Activated CD4-positive, alpha-beta memory T cell treated with anti-CD3 and anti-CD28 coated beads, Interleukin-2, amount 10 ng/mL, durations not matched to agents 7 days and 5 days (primary cell): Measurements from ENCODE around the gene ACAP1. TPM values are rescaled to one million over a fixed set of nuclear protein-coding genes. Genes with fewer than 3 reads are reported as not detected.

ENCODE experiments used
- CTCF ChIA-PET: fragments of 350-600 bp; sonication (Branson Sonifier 250); formaldehyde crosslinking; loops from one replicate; lab custom pipeline; 2021; ENCODE audit warnings: antibody characterized with exemption, inconsistent platforms; lab: Charles Lee
- POLR2A ChIA-PET: fragments of 350-600 bp; sonication (Branson Sonifier 250); formaldehyde crosslinking; loops from one replicate; lab custom pipeline; 2021; ENCODE audit warnings: antibody characterized with exemption; lab: Charles Lee
- DNase-seq: peaks from one replicate; pipeline ENCODE4 v3.0.0-alpha.2; 2020
- H3K27ac Mint-ChIP-seq: one replicate; pipeline ENCODE4 v1.8.0; 2021; ENCODE audit warnings: mild to moderate bottlenecking, mixed read lengths
- H3K27me3 Mint-ChIP-seq: one replicate; pipeline ENCODE4 v1.8.0; 2021; ENCODE audit warnings: mixed read lengths
- H3K36me3 Mint-ChIP-seq: one replicate; pipeline ENCODE4 v1.8.0; 2021; ENCODE audit warnings: low read depth, mixed read lengths
- H3K4me1 Mint-ChIP-seq: one replicate; pipeline ENCODE4 v1.8.0; 2021; ENCODE audit warnings: mixed read lengths
- H3K4me3 Mint-ChIP-seq: one replicate; pipeline ENCODE4 v1.8.0; 2021; ENCODE audit warnings: mild to moderate bottlenecking, mixed read lengths
- H3K9me3 Mint-ChIP-seq: one replicate; pipeline ENCODE4 v1.8.0; 2021; ENCODE audit warnings: mixed read lengths
- total RNA-seq, 2 experiments: library from RNA; stranded (reverse); gene quantifications; one replicate each; pipeline ENCODE4 v1.2.3, GENCODE V29; 2021

Gene ACAP1
- total RNA-seq, 2 experiments from 2014 or later = 682 to 709 TPM

DNA sequence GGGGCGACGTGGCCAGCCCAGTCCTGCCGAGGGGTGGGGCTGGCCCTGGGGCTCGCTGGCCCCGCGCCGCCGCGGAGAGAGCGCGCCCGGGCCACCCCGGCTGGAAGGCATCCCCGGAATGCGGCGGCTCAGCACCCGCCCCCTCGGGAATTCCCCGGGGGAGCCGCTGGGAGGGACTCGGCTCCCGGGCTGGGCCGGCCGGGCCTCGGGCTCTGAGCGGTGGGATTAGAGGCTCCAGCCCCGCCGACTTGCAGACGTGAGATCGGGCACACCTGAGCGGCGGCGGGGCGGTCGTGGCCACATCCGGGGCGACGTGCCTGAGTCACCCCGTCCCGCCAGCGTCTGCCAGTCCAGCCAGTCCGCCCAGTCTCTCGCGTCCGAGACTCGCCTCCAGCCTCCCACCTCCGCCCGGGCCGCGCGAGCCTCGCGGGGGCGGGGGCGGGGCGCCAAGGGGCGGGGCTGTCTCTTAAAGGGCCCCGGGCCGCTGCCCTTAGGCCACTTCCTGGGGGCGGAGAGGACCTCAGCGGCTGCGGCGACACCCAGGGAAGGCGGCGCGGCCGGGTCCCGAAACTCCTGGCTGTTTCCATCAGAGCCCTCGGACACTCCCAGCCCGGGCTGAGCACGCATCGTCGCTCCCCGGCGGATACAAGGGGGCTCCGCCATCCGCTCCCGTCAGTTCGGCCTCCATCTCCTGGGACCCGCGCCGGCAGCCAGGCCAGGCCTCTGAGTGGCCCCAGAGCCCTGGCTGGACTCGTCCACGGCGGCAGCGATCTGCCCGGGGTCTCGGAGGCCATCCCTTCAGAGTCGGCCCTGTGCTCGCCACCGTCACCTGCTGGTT is 15.6 kb downstream of the ACAP1 start, which contains the start of gene KCTD11:
TSS of gene KCTD11 (plus strand) at position 498 of the 838 bp plus-strand sequence.
- H3K27me3 Mint-ChIP-seq = no peaks in the 10 kb centered on the region
- H3K27ac Mint-ChIP-seq = peak within 1 kb of the TSS; percentile 70
- peak within 1 kb of the TSS; percentile 66 for H3K4me3 Mint-ChIP-seq
- H3K9me3 Mint-ChIP-seq = no peaks in the 10 kb centered on the region
- ChIA-PET POLR2A (interaction anchor here (0.8 to 5.9 kb wide), 8 partner anchors 13 to 306 kb away, joined by 3 to 86 read pairs (median 5); partner anchors contain the start of genes ACAP1, GPS2, MPDU1 and TMEM256), CTCF (interaction anchor here (1.0 to 4.5 kb wide), 6 partner anchors 14 to 237 kb away, joined by 3 to 24 read pairs (median 8); partner anchors contain the start of genes NEURL4, SENP3 and TMEM102)
- H3K4me1 Mint-ChIP-seq = peaks cover 73% of the 10 kb centered on the region
- peaks cover 45% of the 10 kb centered on the region for H3K36me3 Mint-ChIP-seq
- DNase-seq = peak; percentile 85

DNA sequence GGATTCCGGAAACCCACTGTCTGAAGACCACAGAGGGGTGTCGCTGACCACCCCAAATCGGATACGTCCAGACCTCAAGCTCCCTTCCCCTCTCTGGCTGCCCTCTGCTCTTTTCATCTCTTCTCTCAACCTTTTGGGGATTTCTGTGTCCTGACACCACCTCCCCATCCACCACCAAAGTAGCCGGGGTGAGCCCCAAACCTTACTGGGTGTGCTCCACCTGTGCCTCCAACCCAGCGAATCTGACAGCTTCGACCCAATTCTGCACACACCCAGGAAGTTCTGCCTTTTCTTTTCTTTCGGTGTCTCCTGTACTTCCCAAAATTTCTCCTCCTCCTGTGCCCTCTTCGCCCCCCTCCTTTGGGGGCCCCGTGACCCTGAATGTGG is 16.2 kb downstream of the ACAP1 start:
- H3K4me3 Mint-ChIP-seq = peak overlapping the region; percentile 65
- ChIA-PET POLR2A (interaction anchor here (1.1 to 1.3 kb wide), 4 partner anchors 16 to 307 kb away, joined by 3 to 12 read pairs (median 4); partner anchors contain the start of genes ACAP1 and MPDU1), CTCF (interaction anchor here (1.4 to 4.5 kb wide), 3 partner anchors 84 to 335 kb away, joined by 3 to 24 read pairs (median 12); partner anchors contain the start of genes SENP3, TMEM102 and TP53)
- DNase-seq = no peak
- H3K27me3 Mint-ChIP-seq = no peaks in the 10 kb centered on the region
- no peaks in the 10 kb centered on the region for H3K9me3 Mint-ChIP-seq
- H3K4me1 Mint-ChIP-seq = peaks cover 70% of the 10 kb centered on the region
- H3K27ac Mint-ChIP-seq = peak overlapping the region; percentile 62
- peaks cover 41% of the 10 kb centered on the region for H3K36me3 Mint-ChIP-seq

DNA sequence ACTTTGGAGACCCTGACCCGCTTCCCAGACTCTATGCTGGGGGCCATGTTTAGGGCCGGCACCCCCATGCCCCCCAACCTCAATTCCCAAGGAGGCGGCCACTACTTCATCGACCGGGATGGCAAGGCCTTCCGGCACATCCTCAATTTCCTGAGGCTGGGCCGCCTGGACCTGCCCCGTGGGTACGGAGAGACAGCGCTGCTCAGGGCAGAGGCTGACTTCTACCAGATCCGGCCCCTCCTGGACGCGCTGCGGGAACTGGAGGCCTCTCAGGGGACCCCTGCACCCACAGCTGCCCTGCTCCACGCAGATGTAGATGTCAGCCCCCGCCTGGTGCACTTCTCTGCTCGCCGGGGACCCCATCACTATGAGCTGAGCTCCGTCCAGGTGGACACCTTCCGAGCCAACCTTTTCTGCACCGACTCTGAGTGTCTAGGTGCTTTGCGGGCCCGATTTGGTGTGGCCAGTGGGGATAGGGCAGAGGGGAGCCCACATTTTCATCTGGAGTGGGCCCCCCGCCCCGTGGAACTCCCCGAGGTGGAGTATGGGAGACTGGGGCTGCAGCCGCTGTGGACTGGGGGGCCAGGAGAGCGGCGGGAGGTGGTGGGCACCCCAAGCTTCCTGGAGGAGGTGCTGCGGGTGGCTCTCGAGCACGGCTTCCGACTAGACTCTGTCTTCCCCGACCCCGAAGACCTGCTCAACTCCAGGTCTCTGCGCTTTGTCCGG is 16.7 kb downstream of the ACAP1 start:
- ChIA-PET CTCF (interaction anchor here (0.6 to 4.5 kb wide), 6 partner anchors 23 to 334 kb away, joined by 3 to 24 read pairs (median 4); partner anchors contain the start of genes NEURL4, SENP3, TMEM102 and TP53), POLR2A (interaction anchor here (0.9 to 1.9 kb wide), 9 partner anchors 9 to 334 kb away, joined by 3 to 12 read pairs (median 4); partner anchors contain the start of genes ACAP1, MPDU1 and TP53)
- Mint-ChIP-seq H3K4me3 (peak overlapping the region; percentile 65), H3K27ac (peak overlapping the region; percentile 62), H3K4me1 (peaks cover 69% of the 10 kb centered on the region), H3K27me3 (no peaks in the 10 kb centered on the region), H3K9me3 (no peaks in the 10 kb centered on the region), H3K36me3 (peaks cover 37% of the 10 kb centered on the region)
- DNase-seq = no peak

DNA sequence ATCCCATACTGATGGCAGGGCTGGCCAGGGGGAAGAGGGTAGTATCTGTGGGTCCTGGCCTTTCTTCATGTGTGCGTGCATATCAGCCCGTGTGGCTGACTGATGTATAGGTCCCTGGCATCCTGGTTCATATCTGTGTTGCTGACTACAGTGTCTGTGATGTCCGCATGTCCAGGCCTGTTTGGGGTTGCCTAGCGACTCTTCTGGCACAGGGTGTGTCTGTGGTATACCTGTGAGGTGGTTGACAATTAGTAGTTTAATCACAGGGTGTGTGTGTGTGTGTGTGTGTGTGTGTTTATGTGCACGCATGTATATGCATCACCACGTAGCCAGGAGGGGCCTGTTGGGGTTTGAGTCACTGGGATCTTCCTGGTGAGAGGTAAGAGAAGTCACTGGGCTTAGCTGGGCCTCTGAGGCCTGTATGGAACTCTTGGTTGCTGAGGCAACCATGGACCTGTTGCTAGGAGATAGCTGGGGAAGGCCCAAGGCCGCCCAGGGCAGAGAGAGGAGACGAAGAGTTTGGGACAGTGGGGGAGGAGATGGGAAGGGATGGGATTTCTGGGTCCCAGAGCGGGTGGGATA is 18.0 kb downstream of the ACAP1 start:
- Mint-ChIP-seq H3K4me3 (no peak overlapping the region), H3K27me3 (no peaks in the 10 kb centered on the region), H3K27ac (peak overlapping the region; percentile 47), H3K9me3 (no peaks in the 10 kb centered on the region), H3K4me1 (peaks cover 56% of the 10 kb centered on the region), H3K36me3 (peaks cover 26% of the 10 kb centered on the region)
- peak; percentile 42 for DNase-seq
- ChIA-PET POLR2A (interaction anchor here (0.9 to 3.1 kb wide), 8 partner anchors 18 to 333 kb away, joined by 3 to 14 read pairs (median 4); partner anchors contain the start of genes ACAP1, TMEM256 and TP53), CTCF (interaction anchor here (1.0 to 4.5 kb wide), 7 partner anchors 18 to 234 kb away, joined by 3 to 24 read pairs (median 6); partner anchors contain the start of genes ACAP1, NEURL4, SENP3 and TMEM102)

DNA sequence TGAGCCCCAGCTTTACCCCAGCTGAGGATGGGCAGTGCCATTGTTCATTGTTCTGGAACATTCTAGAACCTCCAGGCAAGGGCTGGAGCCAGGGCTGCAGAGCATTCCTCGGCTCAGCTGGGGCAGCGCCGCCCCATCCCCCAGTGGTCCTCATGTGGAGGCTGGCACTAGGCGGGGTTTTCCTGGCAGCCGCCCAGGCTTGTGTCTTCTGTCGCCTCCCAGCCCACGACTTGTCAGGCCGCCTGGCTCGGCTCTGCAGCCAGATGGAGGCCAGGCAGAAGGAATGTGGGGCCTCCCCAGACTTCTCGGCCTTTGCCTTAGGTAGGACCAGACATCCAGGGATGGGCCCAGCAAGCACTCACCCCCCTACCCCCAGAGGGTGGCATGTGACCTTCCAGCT is 18.7 kb downstream of the ACAP1 start, which contains the start of gene TMEM95:
TSS of gene TMEM95 (plus strand) at position 104 of the 400 bp plus-strand sequence. CDS start at position 153, 49 bp downstream.
- Mint-ChIP-seq H3K4me3 (no peak within 1 kb of the TSS), H3K27ac (peak within 1 kb of the TSS; percentile 47), H3K4me1 (peaks cover 49% of the 10 kb centered on the region), H3K27me3 (no peaks in the 10 kb centered on the region), H3K9me3 (no peaks in the 10 kb centered on the region), H3K36me3 (peaks cover 21% of the 10 kb centered on the region)
- POLR2A ChIA-PET = interaction anchor here (1.4 to 3.1 kb wide), 6 partner anchors 18 to 206 kb away, joined by 3 to 20 read pairs (median 6); partner anchors contain the start of genes ACAP1, POLR2A, SENP3 and TMEM102
- no peak for DNase-seq
- CTCF ChIA-PET = interaction anchor here (0.6 to 4.5 kb wide), 26 partner anchors 10 to 456 kb away, joined by 3 to 47 read pairs (median 6); partner anchors contain the start of genes ACAP1, FGF11, NEURL4 and SENP3

DNA sequence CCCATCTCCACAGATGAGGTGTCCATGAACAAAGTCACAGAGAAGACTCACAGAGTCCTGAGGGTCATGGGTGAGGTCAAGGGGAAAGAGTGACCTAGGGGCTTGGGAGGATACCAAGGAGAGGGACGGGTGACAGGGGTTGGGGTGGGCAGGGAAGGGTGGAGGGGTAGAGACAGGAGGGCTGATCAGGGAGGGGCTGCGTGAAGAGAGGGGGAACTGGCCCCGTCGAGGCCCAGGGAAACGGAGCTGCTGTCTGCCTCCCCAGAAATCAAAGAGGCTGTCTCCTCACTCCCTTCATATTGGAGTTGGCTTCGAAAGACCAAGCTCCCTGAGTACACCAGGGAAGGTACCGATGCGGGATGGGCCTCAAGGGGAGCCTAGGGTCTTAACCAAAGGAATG is 19.2 kb downstream of the ACAP1 start:
- CTCF ChIA-PET = interaction anchor here (0.6 to 4.5 kb wide), 42 partner anchors 10 to 455 kb away, joined by 3 to 47 read pairs (median 5); partner anchors contain the start of genes ACADVL, ACAP1, DLG4 and FGF11
- H3K27ac Mint-ChIP-seq = no peak overlapping the region
- peaks cover 18% of the 10 kb centered on the region for H3K36me3 Mint-ChIP-seq
- no peak overlapping the region for H3K4me3 Mint-ChIP-seq
- POLR2A ChIA-PET = interaction anchor here (1.0 to 3.1 kb wide), 8 partner anchors 19 to 332 kb away, joined by 3 to 20 read pairs (median 6); partner anchors contain the start of genes ACAP1, POLR2A, SENP3 and TMEM102
- no peaks in the 10 kb centered on the region for H3K9me3 Mint-ChIP-seq
- no peak for DNase-seq
- H3K27me3 Mint-ChIP-seq = no peaks in the 10 kb centered on the region
- peaks cover 46% of the 10 kb centered on the region for H3K4me1 Mint-ChIP-seq

DNA sequence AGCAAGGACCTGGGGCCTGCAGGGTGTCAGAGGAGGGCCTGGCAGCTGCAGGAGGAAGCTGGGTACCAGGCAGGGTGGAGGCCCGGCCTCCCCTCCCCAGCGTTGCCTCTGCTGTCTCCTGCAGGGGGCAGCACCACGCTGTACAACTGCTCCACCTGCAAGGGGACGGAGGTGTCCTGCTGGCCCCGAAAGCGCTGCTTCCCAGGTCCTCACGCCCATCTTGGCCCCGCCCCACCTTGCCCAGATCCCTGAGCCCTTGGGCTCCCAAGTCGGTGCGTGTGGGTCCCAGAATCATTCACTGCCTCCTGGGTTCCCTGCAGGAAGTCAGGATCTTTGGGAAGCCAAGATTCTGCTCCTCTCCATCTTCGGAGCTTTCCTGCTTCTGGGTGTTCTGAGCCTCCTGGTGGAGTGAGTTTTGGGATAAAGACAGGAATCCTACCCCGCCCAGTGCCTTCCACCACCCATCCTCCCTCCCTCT is 19.8 kb downstream of the ACAP1 start:
- ChIA-PET CTCF (interaction anchor here (0.6 to 4.5 kb wide), 44 partner anchors 9 to 455 kb away, joined by 3 to 47 read pairs (median 4); partner anchors contain the start of genes ACADVL, ACAP1, DLG4 and FGF11), POLR2A (interaction anchor here (1.0 to 3.1 kb wide), 8 partner anchors 19 to 332 kb away, joined by 3 to 20 read pairs (median 6); partner anchors contain the start of genes ACAP1, POLR2A, SENP3 and TMEM102)
- H3K4me3 Mint-ChIP-seq = no peak overlapping the region
- H3K9me3 Mint-ChIP-seq = no peaks in the 10 kb centered on the region
- H3K27me3 Mint-ChIP-seq = no peaks in the 10 kb centered on the region
- peak; percentile 91 for DNase-seq
- H3K36me3 Mint-ChIP-seq = peaks cover 13% of the 10 kb centered on the region
- no peak overlapping the region for H3K27ac Mint-ChIP-seq
- peaks cover 43% of the 10 kb centered on the region for H3K4me1 Mint-ChIP-seq

DNA sequence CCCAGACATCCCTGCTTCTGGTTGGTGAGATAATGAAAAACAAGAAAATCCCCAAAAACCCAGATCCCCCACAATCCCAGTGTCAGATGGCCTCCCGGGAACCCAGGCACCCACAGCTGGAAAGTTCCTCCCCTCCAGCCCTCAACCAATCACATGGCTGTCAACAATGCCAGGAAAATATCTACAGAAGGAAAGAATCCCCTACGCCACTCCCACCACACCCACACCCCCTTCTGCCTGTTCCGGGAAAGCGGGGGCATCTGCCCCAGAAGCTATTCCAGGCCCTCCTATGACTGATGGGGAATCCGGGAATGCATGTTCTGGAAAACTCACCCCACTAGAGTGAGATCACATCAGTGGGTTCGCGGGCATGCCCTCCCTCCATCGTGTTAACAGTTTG is 20.4 kb downstream of the ACAP1 start:
- CTCF ChIA-PET = interaction anchor here (0.6 to 4.5 kb wide), 14 partner anchors 14 to 354 kb away, joined by 3 to 47 read pairs (median 7); partner anchors contain the start of genes FGF11, NEURL4, PLSCR3 and SENP3
- POLR2A ChIA-PET = interaction anchor here (1.0 to 3.1 kb wide), 6 partner anchors 20 to 331 kb away, joined by 3 to 20 read pairs (median 6); partner anchors contain the start of genes ACAP1, SENP3, TMEM102 and TP53
- H3K4me1 Mint-ChIP-seq = peaks cover 40% of the 10 kb centered on the region
- H3K27ac Mint-ChIP-seq = no peak overlapping the region
- H3K4me3 Mint-ChIP-seq = no peak overlapping the region
- no peaks in the 10 kb centered on the region for H3K9me3 Mint-ChIP-seq
- H3K27me3 Mint-ChIP-seq = no peaks in the 10 kb centered on the region
- H3K36me3 Mint-ChIP-seq = peaks cover 10% of the 10 kb centered on the region
- no peak for DNase-seq

DNA sequence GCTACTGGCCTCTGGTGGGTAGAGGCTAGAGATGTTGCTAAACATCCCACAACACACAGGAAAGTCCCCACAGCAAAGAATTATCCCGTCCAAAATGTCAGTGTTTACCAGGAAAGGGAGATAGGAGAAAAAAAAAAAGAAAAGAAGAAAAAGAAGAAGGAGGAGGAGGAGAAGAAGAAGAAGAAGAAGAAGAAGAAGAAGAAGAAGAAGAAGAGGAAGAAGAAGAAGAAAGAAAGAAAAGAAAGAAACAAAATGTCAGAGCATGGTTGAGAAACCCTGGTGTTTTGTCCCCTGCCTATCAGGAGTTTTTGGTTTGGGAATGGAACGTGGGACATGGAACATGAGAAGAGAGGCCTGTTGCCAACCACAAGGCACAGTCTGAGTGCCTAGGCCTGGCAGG is 21.1 kb downstream of the ACAP1 start:
- Mint-ChIP-seq H3K4me3 (no peak overlapping the region), H3K27ac (no peak overlapping the region), H3K36me3 (peaks cover 9% of the 10 kb centered on the region), H3K27me3 (no peaks in the 10 kb centered on the region), H3K4me1 (peaks cover 37% of the 10 kb centered on the region), H3K9me3 (no peaks in the 10 kb centered on the region)
- no peak for DNase-seq
- POLR2A ChIA-PET = interaction anchor here (1.9 kb wide), 1 partner anchor 128 kb away, joined by 5 read pairs; no protein-coding TSS in a partner anchor
- CTCF ChIA-PET = interaction anchor here (3.1 kb wide), 1 partner anchor 79 kb away, joined by 47 read pairs; the partner anchor contains the start of gene TMEM102

DNA sequence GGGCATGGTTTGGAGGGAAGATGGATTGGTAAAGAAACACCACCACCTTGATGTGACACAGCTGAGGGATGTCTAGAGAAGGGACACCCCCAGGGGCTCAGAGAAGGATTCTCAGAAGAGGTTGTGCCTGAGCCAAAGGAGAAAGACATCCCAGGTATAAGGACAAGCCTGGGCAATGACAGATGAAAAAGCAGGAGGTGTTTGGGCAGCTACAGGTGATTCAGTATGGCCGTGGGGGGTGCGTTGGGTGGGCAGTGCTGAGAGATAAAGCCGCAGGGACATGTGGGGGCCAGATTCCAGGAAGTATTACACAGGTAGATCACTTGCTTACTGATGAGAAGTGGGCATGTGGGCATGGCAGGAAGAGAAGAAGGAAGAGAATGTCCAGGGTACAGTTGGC is 25.6 kb downstream of the ACAP1 start:
- Mint-ChIP-seq H3K27me3 (no peaks in the 10 kb centered on the region), H3K4me1 (peaks cover under 1% of the 10 kb centered on the region), H3K9me3 (no peaks in the 10 kb centered on the region), H3K36me3 (no peaks in the 10 kb centered on the region), H3K4me3 (no peak overlapping the region), H3K27ac (no peak overlapping the region)
- ChIA-PET POLR2A (no interaction called here), CTCF (interaction anchor here (1.0 to 1.8 kb wide), 2 partner anchors 25 to 75 kb away, joined by 3 to 4 read pairs; partner anchors contain the start of gene ACAP1)
- no peak for DNase-seq

DNA sequence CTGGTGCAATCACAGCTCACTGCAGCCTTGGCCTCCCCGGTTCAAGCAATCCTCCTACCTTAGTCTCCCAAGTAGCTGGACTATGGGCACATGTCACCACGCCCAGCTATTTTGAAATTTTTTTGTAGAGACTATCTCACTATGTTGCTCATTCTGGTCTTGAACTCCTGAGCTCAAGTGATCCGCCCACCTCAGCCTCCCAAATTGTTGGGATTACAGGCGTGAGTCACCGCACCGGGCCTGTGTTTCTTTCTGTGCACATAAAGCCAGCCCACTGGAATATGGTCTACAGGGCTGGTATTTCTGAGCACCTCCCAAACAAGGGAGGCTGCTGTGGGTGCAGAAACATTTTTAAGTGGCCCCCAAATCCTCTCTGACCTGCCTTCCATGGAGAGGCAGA is 27.0 kb downstream of the ACAP1 start:
- no peaks in the 10 kb centered on the region for H3K4me1 Mint-ChIP-seq
- ChIA-PET CTCF (interaction anchor here (1.0 kb wide), 1 partner anchor 197 kb away, joined by 3 read pairs; no protein-coding TSS in a partner anchor), POLR2A (interaction anchor here (0.9 kb wide), 1 partner anchor 348 kb away, joined by 3 read pairs; a partner anchor contains a TSS)
- H3K27me3 Mint-ChIP-seq = peaks cover 2% of the 10 kb centered on the region
- no peak overlapping the region for H3K27ac Mint-ChIP-seq
- no peak overlapping the region for H3K4me3 Mint-ChIP-seq
- no peaks in the 10 kb centered on the region for H3K36me3 Mint-ChIP-seq
- no peaks in the 10 kb centered on the region for H3K9me3 Mint-ChIP-seq
- no peak for DNase-seq
